ENCODE results near the gene TBATA.

Gene TBATA

GRCh38 chr10:70785190-70785589 lies at the start of gene TBATA:
TSS of gene TBATA (minus strand) at chr10:70785377. CDS start at chr10:70783379, 1,998 bp downstream.
- DNase-seq = no peak

GRCh38 chr10:70834441-70835151 lies 49.4 kb upstream of the TBATA start:
- no peak for DNase-seq

GRCh38 chr10:70834021-70834420 lies 48.8 kb upstream of the TBATA start:
- no peak for DNase-seq

- DNase-seq = no peak
These were observed 48.4 kb upstream of the TBATA start for GRCh38 chr10:70833601-70834000.

- DNase-seq = no peak
These were observed 47.8 kb upstream of the TBATA start for GRCh38 chr10:70832852-70833528.

- DNase-seq = no peak
These were observed 47.0 kb upstream of the TBATA start for GRCh38 chr10:70832221-70832620.

- DNase-seq = no peak
These were observed 45.0 kb upstream of the TBATA start for GRCh38 chr10:70830164-70830563.

- no peak for DNase-seq
These were observed 44.4 kb upstream of the TBATA start for GRCh38 chr10:70829543-70829942.

GRCh38 chr10:70828923-70829322 lies 43.7 kb upstream of the TBATA start:
- DNase-seq = no peak

GRCh38 chr10:70827086-70827757 lies 42.0 kb upstream of the TBATA start:
- no peak for DNase-seq

GRCh38 chr10:70822076-70822820 lies 37.1 kb upstream of the TBATA start:
- no peak for DNase-seq

GRCh38 chr10:70820976-70821750 lies 36.0 kb upstream of the TBATA start:
- DNase-seq = no peak

GRCh38 chr10:70816220-70816894 lies 31.2 kb upstream of the TBATA start:
- DNase-seq = peak; percentile 16

- no peak for DNase-seq
These were observed 30.5 kb upstream of the TBATA start, which contains the start of gene SGPL1 for GRCh38 chr10:70815504-70816219. TSS of gene SGPL1 (plus strand) at chr10:70815948. CDS start at chr10:70816854, 906 bp downstream.

- DNase-seq = no peak
These were observed 28.9 kb upstream of the TBATA start for GRCh38 chr10:70814126-70814525.

GRCh38 chr10:70812814-70813213 lies 27.6 kb upstream of the TBATA start:
- DNase-seq = no peak

- DNase-seq = no peak
These were observed 26.7 kb upstream of the TBATA start for GRCh38 chr10:70811881-70812280.

- no peak for DNase-seq
These were observed 25.8 kb upstream of the TBATA start for GRCh38 chr10:70810967-70811366.

GRCh38 chr10:70809726-70810125 lies 24.5 kb upstream of the TBATA start:
- DNase-seq = no peak

- no peak for DNase-seq
These were observed 23.9 kb upstream of the TBATA start for GRCh38 chr10:70809011-70809611.

GRCh38 chr10:70807556-70807955 lies 22.4 kb upstream of the TBATA start:
- no peak for DNase-seq
